Measurements from ENCODE around the gene SEMA4G.
"Not testable (repeated sequence)": the region's sequence is repeated elsewhere in the genome, so short reads cannot be mapped to it uniquely, and the experiment has no call there.

Gene SEMA4G

DNA sequence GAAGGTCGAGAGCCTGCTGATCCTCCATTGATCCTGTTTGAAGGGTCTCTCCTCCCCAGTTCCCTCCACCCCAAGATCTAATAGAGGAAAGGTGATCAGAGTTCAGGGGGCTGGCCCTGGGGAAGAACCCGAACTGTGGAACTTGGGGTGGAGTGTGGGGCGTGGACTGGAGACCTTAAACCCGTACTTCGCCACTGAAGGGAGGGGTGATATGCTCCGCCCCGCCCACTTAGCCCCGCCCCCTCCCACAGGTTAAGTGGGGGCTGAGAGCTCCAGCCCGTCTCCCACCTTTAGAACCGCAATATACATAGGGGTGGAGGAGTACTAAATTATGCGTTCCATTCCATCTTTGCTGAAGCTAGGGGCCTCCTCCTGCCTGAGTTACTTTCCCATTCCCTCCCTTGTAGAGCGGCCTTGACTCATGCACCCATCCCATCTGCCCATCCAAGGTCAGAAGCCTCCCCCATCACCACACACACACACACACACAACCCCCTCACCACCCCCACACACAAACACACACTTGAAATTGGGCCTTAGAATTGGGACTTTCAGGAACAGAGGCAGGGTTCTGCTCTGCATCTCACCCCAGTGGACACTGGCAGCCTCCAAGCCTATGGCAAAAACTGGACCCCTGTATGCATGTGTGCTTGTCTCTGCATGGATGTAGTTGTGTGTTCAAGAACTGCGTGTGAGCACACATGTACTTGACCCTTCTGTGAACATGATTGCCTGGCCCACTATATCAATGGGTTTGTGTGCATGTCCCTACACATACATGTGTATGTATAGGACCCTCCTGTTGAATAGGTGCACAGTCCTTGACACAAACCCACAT, 991 bp downstream of the SEMA4G start:
- peak overlapping the region; percentile 49 for H3K4me3 ChIP-seq (ENCODE audit: low read length)
- DNase-seq (ENCODE audit: low read depth), result peak; percentile 27
- no peak for TF ChIP-seq CTCF (IDR thresholded peaks at IDR 0.05; ENCODE audit: insufficient read depth, low read depth, low read length, missing control alignments)

GRCh38 chr10:100970914-100971811, 1.9 kb downstream of the SEMA4G start:
- no peak for DNase-seq (ENCODE audit: low read depth)
- H3K4me3 ChIP-seq (ENCODE audit: low read length), result no peak overlapping the region
- TF ChIP-seq CTCF (IDR thresholded peaks at IDR 0.05; ENCODE audit: insufficient read depth, low read depth, low read length, missing control alignments), result no peak

DNA sequence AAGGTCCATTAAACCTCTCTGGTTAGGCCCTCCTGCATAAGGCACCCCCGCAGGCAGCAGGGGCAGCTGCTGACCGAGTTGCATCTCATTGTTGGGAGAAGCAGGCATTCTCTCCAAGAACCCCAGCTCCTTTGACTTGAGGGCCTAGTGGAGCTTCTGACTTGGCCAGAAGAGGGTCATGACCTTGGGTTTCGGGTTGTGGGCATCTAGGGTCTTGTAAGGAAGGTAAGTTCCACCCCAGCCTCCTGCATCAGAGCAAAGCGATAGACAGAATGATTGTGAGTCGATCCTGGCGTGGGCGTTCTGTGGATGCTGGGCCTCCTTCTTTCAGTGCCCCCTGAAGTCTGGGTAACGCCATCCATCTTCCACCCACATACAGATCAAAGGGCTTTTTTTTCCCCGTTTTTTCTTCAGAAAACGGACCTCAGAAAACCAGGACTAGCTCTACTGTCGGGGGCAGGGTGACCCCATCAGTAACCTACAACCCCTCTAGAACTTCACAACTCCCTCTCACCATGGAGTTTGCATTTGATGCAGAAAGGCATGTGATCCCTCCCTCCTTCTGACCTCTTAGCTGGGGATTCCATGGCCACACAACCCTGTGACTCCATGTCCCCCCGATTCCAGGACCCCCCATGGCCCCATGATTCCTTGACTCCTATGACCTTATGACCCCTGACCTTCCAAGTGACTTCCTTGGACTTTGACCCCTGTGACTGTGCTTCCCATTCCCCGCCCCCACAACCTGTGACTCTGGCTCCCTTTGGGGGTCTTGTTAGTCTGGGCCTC, 3.0 kb downstream of the SEMA4G start:
- no peak for TF ChIP-seq CTCF (IDR thresholded peaks at IDR 0.05; ENCODE audit: insufficient read depth, low read depth, low read length, missing control alignments)
- DNase-seq (ENCODE audit: low read depth), result no peak

DNA sequence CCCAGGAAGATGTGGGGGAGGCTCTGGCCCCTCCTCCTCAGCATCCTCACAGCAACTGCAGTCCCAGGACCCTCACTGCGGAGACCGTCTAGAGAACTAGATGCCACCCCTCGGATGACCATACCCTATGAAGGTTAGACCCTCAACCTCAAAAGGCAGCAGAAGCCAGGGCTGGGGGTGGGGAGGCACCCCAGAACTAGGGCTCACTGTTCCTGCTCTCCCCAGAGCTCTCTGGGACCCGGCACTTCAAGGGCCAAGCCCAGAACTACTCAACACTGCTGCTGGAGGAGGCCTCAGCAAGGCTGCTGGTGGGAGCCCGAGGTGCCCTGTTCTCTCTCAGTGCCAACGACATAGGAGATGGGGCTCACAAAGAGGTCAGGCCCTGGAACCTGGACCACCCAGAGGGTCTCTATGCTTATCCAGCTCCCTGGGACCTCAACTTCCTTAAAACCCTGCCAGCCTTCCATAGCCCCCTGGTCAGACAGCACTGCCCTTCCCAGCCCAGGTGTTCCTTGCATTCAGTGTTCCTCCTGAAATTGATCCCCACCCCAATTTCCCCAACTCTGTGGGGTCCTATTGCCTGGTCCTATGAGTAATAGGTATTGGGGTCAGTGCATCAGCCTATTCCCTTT, 3.7 kb downstream of the SEMA4G start:
- no peak for TF ChIP-seq CTCF (IDR thresholded peaks at IDR 0.05; ENCODE audit: insufficient read depth, low read depth, low read length, missing control alignments)
- no peak overlapping the region for H3K4me3 ChIP-seq (ENCODE audit: low read length)
- DNase-seq (ENCODE audit: low read depth), result no peak

More for the DNA sequence above, 3.0 kb downstream of the SEMA4G start:
- no peak overlapping the region for H3K4me3 ChIP-seq (ENCODE audit: low read length)

- not testable (repeated sequence) for DNase-seq (ENCODE audit: low read depth); H3K4me3 ChIP-seq (ENCODE audit: low read length)
These were observed 6.1 kb downstream of the SEMA4G start for GRCh38 chr10:100975397-100975796.

DNA sequence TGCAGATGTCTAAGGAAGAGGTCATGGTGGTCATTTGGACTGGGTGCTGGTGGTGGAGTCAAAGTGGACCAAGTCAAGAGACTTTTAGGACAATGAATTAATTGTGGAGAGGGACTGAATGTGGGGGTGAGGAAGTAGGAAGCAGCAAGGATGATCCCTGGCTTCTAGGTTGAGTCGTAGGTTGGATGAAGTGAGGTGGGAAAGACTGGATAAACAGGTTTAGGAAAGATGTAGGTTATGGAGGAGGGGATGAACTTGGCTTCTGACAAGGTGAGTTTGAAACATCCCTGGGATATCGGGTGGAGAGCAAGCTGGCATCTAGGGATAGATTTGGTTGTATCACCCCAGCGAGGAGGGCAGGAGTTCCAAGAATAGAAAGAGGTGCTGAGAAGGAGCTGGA, 7.6 kb downstream of the SEMA4G start:
- no peak for TF ChIP-seq CTCF (IDR thresholded peaks at IDR 0.05; ENCODE audit: insufficient read depth, low read depth, low read length, missing control alignments)
- H3K4me3 ChIP-seq (ENCODE audit: low read length), result no peak overlapping the region
- DNase-seq (ENCODE audit: low read depth), result peak; percentile 45

All from epithelial cell of esophagus (primary cell).